Neural cell (in vitro differentiated cells): ENCODE measurements around the gene RIPK3. TPM values are rescaled to one million over a fixed set of nuclear protein-coding genes. Genes with fewer than 3 reads are reported as not detected.

Experiments used
- H2AFZ ChIP-seq: fragments of 200-600, 300-800 bp; sonication (generic), shearing (Covaris generic); 2 replicates; pipeline ENCODE4 v1.6.0; 2014; ENCODE audit warnings: low read depth, mild to moderate bottlenecking, antibody characterized with exemption, low read length, moderate library complexity
- H3F3A ChIP-seq: fragments of 200-600 bp; shearing (Covaris generic); 2 replicates; pipeline ENCODE4 v1.6.1; 2016; ENCODE audit warnings: mild to moderate bottlenecking, moderate library complexity, mixed read lengths, antibody characterized with exemption, low read length; ENCODE audit not compliant: insufficient read depth, poor library complexity, severe bottlenecking
- H3K27ac ChIP-seq: fragments of 200-600, 300-800 bp; sonication (generic), shearing (Covaris generic); 2 replicates; pipeline ENCODE4 v1.5.1; 2014; ENCODE audit warnings: mild to moderate bottlenecking, low read length, moderate library complexity
- H3K27me3 ChIP-seq: fragments of 300-800, 200-600 bp; sonication (generic), shearing (Covaris generic); 2 replicates; pipeline ENCODE4 v1.6.0; 2014; ENCODE audit warnings: mild to moderate bottlenecking, low read depth, low read length, moderate library complexity; ENCODE audit not compliant: insufficient read depth
- H3K36me3 ChIP-seq: fragments of 300-800, 200-600 bp; sonication (generic), shearing (Covaris generic); 2 replicates; pipeline ENCODE4 v1.5.1; 2014; ENCODE audit warnings: mild to moderate bottlenecking, antibody characterized with exemption, low read length, moderate library complexity; ENCODE audit not compliant: insufficient read depth
- H3K4me2 ChIP-seq: fragments of 300-800, 200-600 bp; sonication (generic), shearing (Covaris generic); 2 replicates; pipeline ENCODE4 v1.6.0; 2014; ENCODE audit warnings: mild to moderate bottlenecking, low read length
- H3K4me3 ChIP-seq: fragments of 300-800, 200-600 bp; sonication (generic), shearing (Covaris generic); 2 replicates; pipeline ENCODE4 v1.5.1; 2014; ENCODE audit warnings: mild to moderate bottlenecking, low read length, moderate library complexity
- H3K79me2 ChIP-seq: fragments of 200-600 bp; shearing (Covaris generic); replicated peaks from 2 replicates; pipeline ENCODE4 v1.6.0; 2014; ENCODE audit warnings: mild to moderate bottlenecking, low read length, moderate library complexity; ENCODE audit not compliant: insufficient read depth
- H3K9ac ChIP-seq: fragments of 300-800, 200-600 bp; sonication (generic), shearing (Covaris generic); 2 replicates; pipeline ENCODE4 v1.6.1; 2016; ENCODE audit warnings: mild to moderate bottlenecking, low read length, mixed read lengths
- H3K9me2 ChIP-seq: fragments of 200-600 bp; shearing (Covaris generic); 2 replicates; pipeline ENCODE4 v1.6.1; 2016; ENCODE audit warnings: mild to moderate bottlenecking, low read length, mixed read lengths; ENCODE audit not compliant: insufficient read depth
- H3K9me3 ChIP-seq: fragments of 200-600, 300-800 bp; sonication (generic), shearing (Covaris generic); 2 replicates; pipeline ENCODE4 v1.6.1; 2016; ENCODE audit warnings: mild to moderate bottlenecking, mixed run types, low read length, moderate library complexity, mixed read lengths
- H4K20me1 ChIP-seq: fragments of 200-600 bp; shearing (Covaris generic); 2 replicates; pipeline ENCODE4 v1.6.1; 2016; ENCODE audit warnings: mild to moderate bottlenecking, mixed run types; ENCODE audit not compliant: insufficient read depth
- CTCF ChIP-seq: fragments of 450-650 bp; IDR thresholded peaks from 2 replicates; pipeline ENCODE4 v1.5.1; 2014; ENCODE audit warnings: antibody characterized with exemption, mild to moderate bottlenecking, moderate library complexity; ENCODE audit not compliant: poor library complexity, severe bottlenecking
- EP300 ChIP-seq: fragments of 450-650 bp; conservative IDR thresholded peaks from 2 replicates; pipeline ENCODE4 v1.6.1; 2014; ENCODE audit warnings: antibody characterized with exemption, mild to moderate bottlenecking, moderate library complexity; ENCODE audit not compliant: poor library complexity, severe bottlenecking
- EZH2 ChIP-seq: fragments of 200-600, 300-800 bp; shearing (Covaris generic), sonication (generic); IDR thresholded peaks from 2 replicates; pipeline ENCODE4 v1.6.1; 2014; ENCODE audit warnings: antibody characterized with exemption, low read length, borderline replicate concordance, mild to moderate bottlenecking; ENCODE audit not compliant: insufficient read depth, poor library complexity, severe bottlenecking
- MXI1 ChIP-seq: fragments of 450-650 bp; conservative IDR thresholded peaks from 2 replicates; pipeline ENCODE4 v1.6.1; 2014; ENCODE audit warnings: antibody characterized with exemption, mild to moderate bottlenecking; ENCODE audit not compliant: poor library complexity, severe bottlenecking
- POLR2AphosphoS5 ChIP-seq: IDR thresholded peaks from 2 replicates; pipeline ENCODE4 v1.6.1; 2012
- RAD21 ChIP-seq: fragments of 450-650 bp; conservative IDR thresholded peaks from 2 replicates; pipeline ENCODE4 v1.6.1; 2014; ENCODE audit warnings: antibody characterized with exemption, mild to moderate bottlenecking, moderate library complexity
- REST ChIP-seq: IDR thresholded peaks from 2 replicates; pipeline ENCODE4 v1.6.1; 2012; ENCODE audit warnings: borderline replicate concordance
- SMC3 ChIP-seq: fragments of 450-650 bp; conservative IDR thresholded peaks from 2 replicates; pipeline ENCODE4 v1.6.1; 2014; ENCODE audit warnings: antibody characterized with exemption, mild to moderate bottlenecking, moderate library complexity; ENCODE audit not compliant: poor library complexity
- TAF1 ChIP-seq: IDR thresholded peaks from 2 replicates; pipeline ENCODE4 v1.6.1; 2012; ENCODE audit warnings: low read depth
- polyA plus RNA-seq: library from polyadenylated mRNA; depleted of rRNA; stranded (reverse); fragments of >200 nt; gene quantifications from 2 replicates; pipeline ENCODE4 v1.2.3, GENCODE V29; 2014

Gene RIPK3
- polyA plus RNA-seq, 1 donor from 2014 or later, result not detected

- Histone ChIP-seq H3K27me3 (peaks cover 8% of the 10 kb centered on the region), H4K20me1 (no peaks in the 10 kb centered on the region), H3K27ac (no peak overlapping the region), H3K9me2 (no peaks in the 10 kb centered on the region), H3K9ac (no peak overlapping the region), H3K36me3 (no peaks in the 10 kb centered on the region), H3K9me3 (no peaks in the 10 kb centered on the region), H3K4me2 (no peak overlapping the region), H2AFZ (no peak overlapping the region), H3K79me2 (no peaks in the 10 kb centered on the region), H3F3A (no peaks in the 10 kb centered on the region), H3K4me3 (no peak overlapping the region)
- TF ChIP-seq EZH2 (no peak), MXI1 (no peak), CTCF (no peak), TAF1 (no peak)
Measured at GRCh38 chr14:24315243-24315806, 24.5 kb downstream of the RIPK3 start.

- no peaks in the 10 kb centered on the region for H4K20me1 ChIP-seq
- no peak overlapping the region for H3K9ac ChIP-seq
- H3K79me2 ChIP-seq, result no peaks in the 10 kb centered on the region
- H3K4me2 ChIP-seq, result no peak overlapping the region
- TF ChIP-seq SMC3, result no peak
- TF ChIP-seq EZH2, result no peak
- TF ChIP-seq REST, result no peak
- no peak for TF ChIP-seq TAF1
- no peak for TF ChIP-seq EP300
- TF ChIP-seq MXI1, result no peak
- TF ChIP-seq POLR2AphosphoS5, result no peak
- TF ChIP-seq RAD21, result no peak
- H3K4me3 ChIP-seq, result no peak overlapping the region
- H3F3A ChIP-seq, result no peaks in the 10 kb centered on the region
- H3K27me3 ChIP-seq, result peaks cover 7% of the 10 kb centered on the region
- H3K9me2 ChIP-seq, result no peaks in the 10 kb centered on the region
- H2AFZ ChIP-seq, result no peak overlapping the region
- no peaks in the 10 kb centered on the region for H3K36me3 ChIP-seq
- no peaks in the 10 kb centered on the region for H3K9me3 ChIP-seq
- no peak overlapping the region for H3K27ac ChIP-seq
Measured at GRCh38 chr14:24314377-24315193, 25.2 kb downstream of the RIPK3 start.
